Measurements from ENCODE around the gene CD28.

CD28 gene

GRCh38 chr2:203710952-203711351 is 4.5 kb downstream of the CD28 start:
- no peak for DNase-seq
- Histone ChIP-seq H3K56ac (ENCODE audit: low read length) (no peak overlapping the region), H2BK5ac (ENCODE audit: low read length) (no peak overlapping the region), H3K79me2 (ENCODE audit: control insufficient read depth, insufficient read depth, low read length) (no peaks in the 10 kb centered on the region), H3K4me1 (ENCODE audit: control insufficient read depth, low read depth, low read length) (peaks cover 12% of the 10 kb centered on the region), H3K4me3 (ENCODE audit: low read length) (no peak overlapping the region), H3K9ac (ENCODE audit: low read length) (no peak overlapping the region), H4K8ac (ENCODE audit: low read depth, low read length) (no peak overlapping the region), H3K4me2 (ENCODE audit: low read length) (no peak overlapping the region), H3K36me3 (ENCODE audit: control insufficient read depth, insufficient read depth, low read length) (no peaks in the 10 kb centered on the region), H2BK120ac (ENCODE audit: low read depth, low read length) (no peak overlapping the region), H3K18ac (ENCODE audit: low read length) (no peak overlapping the region), H4K5ac (ENCODE audit: low read length) (no peak overlapping the region), H3K27me3 (ENCODE audit: insufficient read depth, low read length, poor library complexity) (no peaks in the 10 kb centered on the region), H3K27ac (ENCODE audit: low read depth, low read length) (no peak overlapping the region), H3K4ac (ENCODE audit: low read depth, low read length) (no peak overlapping the region), H3K79me1 (ENCODE audit: low read length) (no peaks in the 10 kb centered on the region), H3K23ac (ENCODE audit: low read length) (no peak overlapping the region), H2AK5ac (ENCODE audit: low read length) (no peak overlapping the region), H2BK15ac (replicated peaks; ENCODE audit: low read depth) (no peak overlapping the region)
- no CpG with 5 or more reads among the region's 2 CpGs for WGBS (ENCODE audit: extremely low coverage, insufficient coverage, low lambda C conversion rate)

GRCh38 chr2:203711399-203711798 is 5.0 kb downstream of the CD28 start:
- Histone ChIP-seq H3K79me2 (ENCODE audit: control insufficient read depth, insufficient read depth, low read length) (no peaks in the 10 kb centered on the region), H3K4me2 (ENCODE audit: low read length) (no peak overlapping the region), H3K4me1 (ENCODE audit: control insufficient read depth, low read depth, low read length) (peaks cover 12% of the 10 kb centered on the region), H3K56ac (ENCODE audit: low read length) (no peak overlapping the region), H3K9ac (ENCODE audit: low read length) (no peak overlapping the region), H3K79me1 (ENCODE audit: low read length) (no peaks in the 10 kb centered on the region), H3K4ac (ENCODE audit: low read depth, low read length) (no peak overlapping the region), H2BK15ac (replicated peaks; ENCODE audit: low read depth) (no peak overlapping the region), H3K18ac (ENCODE audit: low read length) (no peak overlapping the region), H3K27me3 (ENCODE audit: insufficient read depth, low read length, poor library complexity) (no peaks in the 10 kb centered on the region), H3K23ac (ENCODE audit: low read length) (no peak overlapping the region), H3K4me3 (ENCODE audit: low read length) (no peak overlapping the region), H2AK5ac (ENCODE audit: low read length) (no peak overlapping the region), H4K5ac (ENCODE audit: low read length) (no peak overlapping the region), H4K8ac (ENCODE audit: low read depth, low read length) (no peak overlapping the region), H3K27ac (ENCODE audit: low read depth, low read length) (no peak overlapping the region), H2BK5ac (ENCODE audit: low read length) (no peak overlapping the region), H2BK120ac (ENCODE audit: low read depth, low read length) (no peak overlapping the region), H3K36me3 (ENCODE audit: control insufficient read depth, insufficient read depth, low read length) (no peaks in the 10 kb centered on the region)
- WGBS (ENCODE audit: extremely low coverage, insufficient coverage, low lambda C conversion rate), result no CpG with 5 or more reads among the region's 3 CpGs
- no peak for DNase-seq

GRCh38 chr2:203713381-203713780 is 6.9 kb downstream of the CD28 start:
- H3K36me3 ChIP-seq (ENCODE audit: control insufficient read depth, insufficient read depth, low read length), result no peaks in the 10 kb centered on the region
- WGBS (ENCODE audit: extremely low coverage, insufficient coverage, low lambda C conversion rate), result no CpG with 5 or more reads among the region's 1 CpG
- H3K4me2 ChIP-seq (ENCODE audit: low read length), result no peak overlapping the region
- H3K27me3 ChIP-seq (ENCODE audit: insufficient read depth, low read length, poor library complexity), result no peaks in the 10 kb centered on the region
- H2BK15ac ChIP-seq (replicated peaks; ENCODE audit: low read depth), result no peak overlapping the region
- H2AK5ac ChIP-seq (ENCODE audit: low read length), result no peak overlapping the region
- DNase-seq, result peak; percentile 83
- H3K79me2 ChIP-seq (ENCODE audit: control insufficient read depth, insufficient read depth, low read length), result no peaks in the 10 kb centered on the region
- H3K56ac ChIP-seq (ENCODE audit: low read length), result peak overlapping the region; percentile 53
- H3K27ac ChIP-seq (ENCODE audit: low read depth, low read length), result peak overlapping the region; percentile 74
- no peak overlapping the region for H3K23ac ChIP-seq (ENCODE audit: low read length)
- no peak overlapping the region for H4K8ac ChIP-seq (ENCODE audit: low read depth, low read length)
- no peak overlapping the region for H2BK120ac ChIP-seq (ENCODE audit: low read depth, low read length)
- peak overlapping the region; percentile 83 for H2BK5ac ChIP-seq (ENCODE audit: low read length)
- peaks cover 12% of the 10 kb centered on the region for H3K4me1 ChIP-seq (ENCODE audit: control insufficient read depth, low read depth, low read length)
- H3K18ac ChIP-seq (ENCODE audit: low read length), result no peak overlapping the region
- no peak overlapping the region for H3K4me3 ChIP-seq (ENCODE audit: low read length)
- H4K5ac ChIP-seq (ENCODE audit: low read length), result no peak overlapping the region
- peak overlapping the region; percentile 26 for H3K9ac ChIP-seq (ENCODE audit: low read length)
- no peaks in the 10 kb centered on the region for H3K79me1 ChIP-seq (ENCODE audit: low read length)
- no peak overlapping the region for H3K4ac ChIP-seq (ENCODE audit: low read depth, low read length)

GRCh38 chr2:203714112-203714511 is 7.7 kb downstream of the CD28 start:
- H4K5ac ChIP-seq (ENCODE audit: low read length), result peak overlapping the region; percentile 81
- H3K4me2 ChIP-seq (ENCODE audit: low read length), result no peak overlapping the region
- no peaks in the 10 kb centered on the region for H3K79me1 ChIP-seq (ENCODE audit: low read length)
- DNase-seq, result no peak
- no peak overlapping the region for H3K9ac ChIP-seq (ENCODE audit: low read length)
- H3K79me2 ChIP-seq (ENCODE audit: control insufficient read depth, insufficient read depth, low read length), result no peaks in the 10 kb centered on the region
- H3K56ac ChIP-seq (ENCODE audit: low read length), result no peak overlapping the region
- no peak overlapping the region for H4K8ac ChIP-seq (ENCODE audit: low read depth, low read length)
- no peak overlapping the region for H2AK5ac ChIP-seq (ENCODE audit: low read length)
- no peak overlapping the region for H2BK15ac ChIP-seq (replicated peaks; ENCODE audit: low read depth)
- H3K4me3 ChIP-seq (ENCODE audit: low read length), result no peak overlapping the region
- H3K23ac ChIP-seq (ENCODE audit: low read length), result no peak overlapping the region
- peak overlapping the region; percentile 12 for H3K27ac ChIP-seq (ENCODE audit: low read depth, low read length)
- H2BK120ac ChIP-seq (ENCODE audit: low read depth, low read length), result no peak overlapping the region
- peak overlapping the region; percentile 53 for H3K18ac ChIP-seq (ENCODE audit: low read length)
- peak overlapping the region; percentile 36 for H2BK5ac ChIP-seq (ENCODE audit: low read length)
- peaks cover 12% of the 10 kb centered on the region for H3K4me1 ChIP-seq (ENCODE audit: control insufficient read depth, low read depth, low read length)
- no CpG with 5 or more reads among the region's 3 CpGs for WGBS (ENCODE audit: extremely low coverage, insufficient coverage, low lambda C conversion rate)
- H3K4ac ChIP-seq (ENCODE audit: low read depth, low read length), result no peak overlapping the region
- no peaks in the 10 kb centered on the region for H3K36me3 ChIP-seq (ENCODE audit: control insufficient read depth, insufficient read depth, low read length)
- H3K27me3 ChIP-seq (ENCODE audit: insufficient read depth, low read length, poor library complexity), result no peaks in the 10 kb centered on the region

- Histone ChIP-seq H3K18ac (ENCODE audit: low read length) (no peak overlapping the region), H3K4me3 (ENCODE audit: low read length) (no peak overlapping the region), H3K79me1 (ENCODE audit: low read length) (no peaks in the 10 kb centered on the region), H3K56ac (ENCODE audit: low read length) (no peak overlapping the region), H2BK120ac (ENCODE audit: low read depth, low read length) (no peak overlapping the region), H3K4ac (ENCODE audit: low read depth, low read length) (no peak overlapping the region), H3K23ac (ENCODE audit: low read length) (no peak overlapping the region), H3K27me3 (ENCODE audit: insufficient read depth, low read length, poor library complexity) (no peaks in the 10 kb centered on the region), H3K36me3 (ENCODE audit: control insufficient read depth, insufficient read depth, low read length) (no peaks in the 10 kb centered on the region), H2AK5ac (ENCODE audit: low read length) (peak overlapping the region; percentile 8), H3K9ac (ENCODE audit: low read length) (no peak overlapping the region), H3K79me2 (ENCODE audit: control insufficient read depth, insufficient read depth, low read length) (no peaks in the 10 kb centered on the region), H2BK5ac (ENCODE audit: low read length) (peak overlapping the region; percentile 8), H3K4me1 (ENCODE audit: control insufficient read depth, low read depth, low read length) (peaks cover 11% of the 10 kb centered on the region), H4K8ac (ENCODE audit: low read depth, low read length) (no peak overlapping the region), H3K27ac (ENCODE audit: low read depth, low read length) (no peak overlapping the region), H4K5ac (ENCODE audit: low read length) (no peak overlapping the region), H2BK15ac (replicated peaks; ENCODE audit: low read depth) (no peak overlapping the region), H3K4me2 (ENCODE audit: low read length) (no peak overlapping the region)
- no CpG with 5 or more reads among the region's 2 CpGs for WGBS (ENCODE audit: extremely low coverage, insufficient coverage, low lambda C conversion rate)
- DNase-seq, result no peak
Observed at GRCh38 chr2:203715744-203716143, 9.3 kb downstream of the CD28 start.

GRCh38 chr2:203718087-203718486 is 11.6 kb downstream of the CD28 start:
- H4K5ac ChIP-seq (ENCODE audit: low read length), result no peak overlapping the region
- no peak overlapping the region for H2BK120ac ChIP-seq (ENCODE audit: low read depth, low read length)
- H3K4me3 ChIP-seq (ENCODE audit: low read length), result no peak overlapping the region
- H3K23ac ChIP-seq (ENCODE audit: low read length), result no peak overlapping the region
- peaks cover 8% of the 10 kb centered on the region for H3K4me1 ChIP-seq (ENCODE audit: control insufficient read depth, low read depth, low read length)
- no peak overlapping the region for H2BK5ac ChIP-seq (ENCODE audit: low read length)
- no peaks in the 10 kb centered on the region for H3K79me2 ChIP-seq (ENCODE audit: control insufficient read depth, insufficient read depth, low read length)
- H3K18ac ChIP-seq (ENCODE audit: low read length), result no peak overlapping the region
- no peaks in the 10 kb centered on the region for H3K79me1 ChIP-seq (ENCODE audit: low read length)
- no peak overlapping the region for H3K56ac ChIP-seq (ENCODE audit: low read length)
- no peaks in the 10 kb centered on the region for H3K27me3 ChIP-seq (ENCODE audit: insufficient read depth, low read length, poor library complexity)
- H2BK15ac ChIP-seq (replicated peaks; ENCODE audit: low read depth), result no peak overlapping the region
- no peak overlapping the region for H3K4ac ChIP-seq (ENCODE audit: low read depth, low read length)
- H4K8ac ChIP-seq (ENCODE audit: low read depth, low read length), result no peak overlapping the region
- no peak overlapping the region for H3K4me2 ChIP-seq (ENCODE audit: low read length)
- no peaks in the 10 kb centered on the region for H3K36me3 ChIP-seq (ENCODE audit: control insufficient read depth, insufficient read depth, low read length)
- no peak overlapping the region for H2AK5ac ChIP-seq (ENCODE audit: low read length)
- peak; percentile 88 for DNase-seq
- H3K27ac ChIP-seq (ENCODE audit: low read depth, low read length), result no peak overlapping the region
- H3K9ac ChIP-seq (ENCODE audit: low read length), result no peak overlapping the region
- WGBS (ENCODE audit: extremely low coverage, insufficient coverage, low lambda C conversion rate), result no CpG with 5 or more reads among the region's 3 CpGs

Measured in mesendoderm (in vitro differentiated cells).